ENCODE measurements around the gene VTI1A. TPM values are rescaled to one million over a fixed set of nuclear protein-coding genes. Genes with fewer than 3 reads are reported as not detected.

VTI1A gene
- total and polyA plus RNA-seq, 2 of the 8 experiments (the other 6 are each of a cell fraction or from before 2014, with no cell fraction given), result 6.0 to 20.0 TPM

DNA sequence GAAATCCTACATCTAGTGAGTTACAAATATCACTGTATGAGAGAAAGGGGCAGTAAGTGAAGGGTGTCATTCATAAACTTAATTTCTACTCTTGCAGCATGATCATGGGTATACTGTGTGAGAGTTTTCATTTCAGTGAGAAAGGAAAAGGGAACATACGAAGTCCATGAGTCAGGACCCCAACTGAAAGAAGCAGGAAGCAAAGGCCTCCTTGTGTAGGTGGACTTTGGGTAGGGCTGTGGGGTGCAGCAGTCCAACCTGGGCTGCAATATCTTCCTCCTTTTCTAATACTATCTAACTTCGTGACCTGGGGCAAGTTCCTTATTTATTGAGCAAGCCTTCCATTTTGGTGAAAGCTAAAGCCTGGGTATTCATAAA, 254.9 kb downstream of the VTI1A start (continued):
- TF ChIP-seq, protein P1, sequence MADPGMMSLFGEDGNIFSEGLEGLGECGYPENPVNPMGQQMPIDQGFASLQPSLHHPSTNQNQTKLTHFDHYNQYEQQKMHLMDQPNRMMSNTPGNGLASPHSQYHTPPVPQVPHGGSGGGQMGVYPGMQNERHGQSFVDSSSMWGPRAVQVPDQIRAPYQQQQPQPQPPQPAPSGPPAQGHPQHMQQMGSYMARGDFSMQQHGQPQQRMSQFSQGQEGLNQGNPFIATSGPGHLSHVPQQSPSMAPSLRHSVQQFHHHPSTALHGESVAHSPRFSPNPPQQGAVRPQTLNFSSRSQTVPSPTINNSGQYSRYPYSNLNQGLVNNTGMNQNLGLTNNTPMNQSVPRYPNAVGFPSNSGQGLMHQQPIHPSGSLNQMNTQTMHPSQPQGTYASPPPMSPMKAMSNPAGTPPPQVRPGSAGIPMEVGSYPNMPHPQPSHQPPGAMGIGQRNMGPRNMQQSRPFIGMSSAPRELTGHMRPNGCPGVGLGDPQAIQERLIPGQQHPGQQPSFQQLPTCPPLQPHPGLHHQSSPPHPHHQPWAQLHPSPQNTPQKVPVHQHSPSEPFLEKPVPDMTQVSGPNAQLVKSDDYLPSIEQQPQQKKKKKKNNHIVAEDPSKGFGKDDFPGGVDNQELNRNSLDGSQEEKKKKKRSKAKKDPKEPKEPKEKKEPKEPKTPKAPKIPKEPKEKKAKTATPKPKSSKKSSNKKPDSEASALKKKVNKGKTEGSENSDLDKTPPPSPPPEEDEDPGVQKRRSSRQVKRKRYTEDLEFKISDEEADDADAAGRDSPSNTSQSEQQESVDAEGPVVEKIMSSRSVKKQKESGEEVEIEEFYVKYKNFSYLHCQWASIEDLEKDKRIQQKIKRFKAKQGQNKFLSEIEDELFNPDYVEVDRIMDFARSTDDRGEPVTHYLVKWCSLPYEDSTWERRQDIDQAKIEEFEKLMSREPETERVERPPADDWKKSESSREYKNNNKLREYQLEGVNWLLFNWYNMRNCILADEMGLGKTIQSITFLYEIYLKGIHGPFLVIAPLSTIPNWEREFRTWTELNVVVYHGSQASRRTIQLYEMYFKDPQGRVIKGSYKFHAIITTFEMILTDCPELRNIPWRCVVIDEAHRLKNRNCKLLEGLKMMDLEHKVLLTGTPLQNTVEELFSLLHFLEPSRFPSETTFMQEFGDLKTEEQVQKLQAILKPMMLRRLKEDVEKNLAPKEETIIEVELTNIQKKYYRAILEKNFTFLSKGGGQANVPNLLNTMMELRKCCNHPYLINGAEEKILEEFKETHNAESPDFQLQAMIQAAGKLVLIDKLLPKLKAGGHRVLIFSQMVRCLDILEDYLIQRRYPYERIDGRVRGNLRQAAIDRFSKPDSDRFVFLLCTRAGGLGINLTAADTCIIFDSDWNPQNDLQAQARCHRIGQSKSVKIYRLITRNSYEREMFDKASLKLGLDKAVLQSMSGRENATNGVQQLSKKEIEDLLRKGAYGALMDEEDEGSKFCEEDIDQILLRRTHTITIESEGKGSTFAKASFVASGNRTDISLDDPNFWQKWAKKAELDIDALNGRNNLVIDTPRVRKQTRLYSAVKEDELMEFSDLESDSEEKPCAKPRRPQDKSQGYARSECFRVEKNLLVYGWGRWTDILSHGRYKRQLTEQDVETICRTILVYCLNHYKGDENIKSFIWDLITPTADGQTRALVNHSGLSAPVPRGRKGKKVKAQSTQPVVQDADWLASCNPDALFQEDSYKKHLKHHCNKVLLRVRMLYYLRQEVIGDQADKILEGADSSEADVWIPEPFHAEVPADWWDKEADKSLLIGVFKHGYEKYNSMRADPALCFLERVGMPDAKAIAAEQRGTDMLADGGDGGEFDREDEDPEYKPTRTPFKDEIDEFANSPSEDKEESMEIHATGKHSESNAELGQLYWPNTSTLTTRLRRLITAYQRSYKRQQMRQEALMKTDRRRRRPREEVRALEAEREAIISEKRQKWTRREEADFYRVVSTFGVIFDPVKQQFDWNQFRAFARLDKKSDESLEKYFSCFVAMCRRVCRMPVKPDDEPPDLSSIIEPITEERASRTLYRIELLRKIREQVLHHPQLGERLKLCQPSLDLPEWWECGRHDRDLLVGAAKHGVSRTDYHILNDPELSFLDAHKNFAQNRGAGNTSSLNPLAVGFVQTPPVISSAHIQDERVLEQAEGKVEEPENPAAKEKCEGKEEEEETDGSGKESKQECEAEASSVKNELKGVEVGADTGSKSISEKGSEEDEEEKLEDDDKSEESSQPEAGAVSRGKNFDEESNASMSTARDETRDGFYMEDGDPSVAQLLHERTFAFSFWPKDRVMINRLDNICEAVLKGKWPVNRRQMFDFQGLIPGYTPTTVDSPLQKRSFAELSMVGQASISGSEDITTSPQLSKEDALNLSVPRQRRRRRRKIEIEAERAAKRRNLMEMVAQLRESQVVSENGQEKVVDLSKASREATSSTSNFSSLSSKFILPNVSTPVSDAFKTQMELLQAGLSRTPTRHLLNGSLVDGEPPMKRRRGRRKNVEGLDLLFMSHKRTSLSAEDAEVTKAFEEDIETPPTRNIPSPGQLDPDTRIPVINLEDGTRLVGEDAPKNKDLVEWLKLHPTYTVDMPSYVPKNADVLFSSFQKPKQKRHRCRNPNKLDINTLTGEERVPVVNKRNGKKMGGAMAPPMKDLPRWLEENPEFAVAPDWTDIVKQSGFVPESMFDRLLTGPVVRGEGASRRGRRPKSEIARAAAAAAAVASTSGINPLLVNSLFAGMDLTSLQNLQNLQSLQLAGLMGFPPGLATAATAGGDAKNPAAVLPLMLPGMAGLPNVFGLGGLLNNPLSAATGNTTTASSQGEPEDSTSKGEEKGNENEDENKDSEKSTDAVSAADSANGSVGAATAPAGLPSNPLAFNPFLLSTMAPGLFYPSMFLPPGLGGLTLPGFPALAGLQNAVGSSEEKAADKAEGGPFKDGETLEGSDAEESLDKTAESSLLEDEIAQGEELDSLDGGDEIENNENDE (IDR thresholded peaks at IDR 0.05; ENCODE audit: insufficient replicate concordance, low read length), result no peak
- TF ChIP-seq SIN3A (conservative IDR thresholded peaks at IDR 0.05 in 1 of 2, IDR thresholded peaks at IDR 0.05 in 1 of 2; ENCODE audit: low read depth in 1 of 2, low read length in 2 of 2) (no peak), KDM5A (IDR thresholded peaks at IDR 0.05; ENCODE audit: low read length) (no peak), HDAC2 (IDR thresholded peaks at IDR 0.05; ENCODE audit: borderline replicate concordance in 1 of 2, low read depth in 2 of 2, low read length in 2 of 2) (no peak), RBBP5 (IDR thresholded peaks at IDR 0.05; ENCODE audit: borderline replicate concordance, low read depth, low read length) (no peak)
